A673 (cell line): ENCODE results near the gene WFDC1. TPM values are rescaled to one million over a fixed set of nuclear protein-coding genes. Genes with fewer than 3 reads are reported as not detected.

Source experiments
- BruUV-seq: library from RNA; stranded (reverse); fragments of 400-500 nt; replicated peaks from 2 replicates; lab custom pipeline; 2021; lab: Mats Ljungman, UMichigan
- CTCF ChIA-PET: fragments of 300-600 bp; sonication (Branson Sonifier 250); formaldehyde crosslinking; loops from one replicate; lab custom pipeline; 2022; ENCODE audit warnings: antibody characterized with exemption; lab: Charles Lee
- POLR2A ChIA-PET: fragments of 300-600 bp; sonication (Branson Sonifier 250); formaldehyde crosslinking; loops from one replicate; lab custom pipeline; 2022; ENCODE audit warnings: antibody characterized with exemption; ENCODE audit not compliant: low non-redundant PET; lab: Charles Lee
- DNase-seq: peaks from one replicate; pipeline ENCODE4 v3.0.0-alpha.2; 2015; ENCODE audit warnings: low spot score
- H3K27ac ChIP-seq: fragments of 200-600 bp; sonication (generic); 2 replicates; pipeline ENCODE4 v1.5.1; 2016; ENCODE audit warnings: mixed run types, low read depth, mild to moderate bottlenecking, mixed read lengths, antibody characterized with exemption, low read length; ENCODE audit not compliant: poor library complexity, severe bottlenecking
- H3K27me3 ChIP-seq: fragments of 200-600 bp; sonication (generic); replicated peaks from 2 replicates; pipeline ENCODE4 v1.6.1; 2017; ENCODE audit warnings: mixed run types, low read depth, mild to moderate bottlenecking, mixed read lengths, antibody characterized with exemption, low read length; ENCODE audit not compliant: insufficient read depth, poor library complexity
- H3K36me3 ChIP-seq: fragments of 200-600 bp; sonication (generic); 2 replicates; pipeline ENCODE4 v1.6.1; 2016; ENCODE audit warnings: mixed run types, mild to moderate bottlenecking, mixed read lengths, antibody characterized with exemption, low read length; ENCODE audit not compliant: insufficient read depth, poor library complexity, severe bottlenecking
- H3K4me1 ChIP-seq: fragments of 200-600 bp; sonication (generic); 2 replicates; pipeline ENCODE4 v1.6.1; 2017; ENCODE audit warnings: mixed run types, mild to moderate bottlenecking, mixed read lengths, antibody characterized with exemption, low read length; ENCODE audit not compliant: insufficient read depth, poor library complexity, severe bottlenecking
- H3K4me3 ChIP-seq: fragments of 200-600 bp; sonication (generic); 2 replicates; pipeline ENCODE4 v1.5.1; 2016; ENCODE audit warnings: low read depth, mixed run types, mild to moderate bottlenecking, mixed read lengths, low read length; ENCODE audit not compliant: poor library complexity, severe bottlenecking
- H3K9me3 ChIP-seq: fragments of 200-600 bp; sonication (generic); 2 replicates; pipeline ENCODE4 v1.6.1; 2016; ENCODE audit warnings: mixed run types, low read depth, mild to moderate bottlenecking, mixed read lengths, antibody characterized with exemption, low read length; ENCODE audit not compliant: poor library complexity, severe bottlenecking
- EZH2 ChIP-seq: fragments of 200-600 bp; sonication (generic); IDR thresholded peaks from 2 replicates; pipeline ENCODE4 v1.6.1; 2017; ENCODE audit warnings: borderline replicate concordance, low read depth, mild to moderate bottlenecking, mixed read lengths, antibody characterized with exemption, low read length; ENCODE audit not compliant: poor library complexity, severe bottlenecking
- intact Hi-C: fragments of 100-400 bp; cut with micrococcal nuclease; formaldehyde crosslinking; loops from one replicate; pipeline ENCODE4 v1.10.0; 2022; ENCODE audit not compliant: unreplicated experiment
- total RNA-seq: library from RNA; stranded (reverse); gene quantifications from 2 replicates; pipeline ENCODE4 v1.2.3, GENCODE V29; 2021
- TF ChIP-seq, protein P1 (sequence below): fragments of 300-800, 200-600 bp; sonication (generic); conservative IDR thresholded peaks from 2 replicates; pipeline ENCODE4 v1.5.1; 2017; ENCODE audit warnings: low read depth, mild to moderate bottlenecking, antibody characterized with exemption, low read length, moderate library complexity, mixed read lengths

Gene WFDC1
- total RNA-seq, 1 experiment from 2014 or later = not detected

DNA sequence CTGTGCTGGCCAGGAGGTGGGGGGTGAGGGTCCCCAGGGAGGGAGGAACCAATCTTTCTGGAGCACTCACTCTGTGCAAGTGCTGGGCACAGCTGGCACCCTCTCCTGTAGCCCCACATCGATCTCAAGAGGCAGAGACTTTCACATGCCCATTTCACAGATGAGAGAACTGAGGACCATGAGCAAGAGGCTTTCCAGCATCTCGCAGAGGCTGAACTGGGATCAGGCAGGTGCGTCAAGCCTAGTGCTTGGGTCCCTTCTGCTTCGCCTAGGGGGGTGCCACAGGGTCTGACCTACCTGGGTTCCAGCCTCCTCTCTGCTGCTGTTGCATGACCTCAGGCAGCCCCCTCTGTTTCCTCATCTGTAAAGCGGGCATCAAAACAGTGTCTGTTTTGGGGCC, 1.3 kb upstream of the WFDC1 start:
- peaks cover 8% of the 10 kb centered on the region for H3K4me1 ChIP-seq

DNA sequence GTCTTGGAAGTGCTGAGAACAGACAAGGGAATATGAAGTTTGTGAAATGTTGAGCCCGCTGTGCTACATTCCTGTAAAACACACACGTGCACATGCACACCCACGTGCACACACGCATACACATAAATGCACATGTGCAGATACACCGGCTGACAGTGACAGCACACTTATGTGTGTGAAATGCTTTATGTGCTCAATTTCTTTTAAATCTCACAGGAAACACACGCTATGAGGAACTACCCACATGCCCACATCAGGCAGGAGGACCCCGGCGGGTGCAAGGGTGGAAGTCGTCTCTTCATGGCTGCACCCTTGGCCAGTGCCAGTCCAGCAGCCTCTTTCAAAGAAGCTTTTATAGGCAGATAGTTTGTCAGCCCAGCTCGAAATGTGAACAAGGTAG, 561 bp upstream of the WFDC1 start:
- TF ChIP-seq, protein P1, sequence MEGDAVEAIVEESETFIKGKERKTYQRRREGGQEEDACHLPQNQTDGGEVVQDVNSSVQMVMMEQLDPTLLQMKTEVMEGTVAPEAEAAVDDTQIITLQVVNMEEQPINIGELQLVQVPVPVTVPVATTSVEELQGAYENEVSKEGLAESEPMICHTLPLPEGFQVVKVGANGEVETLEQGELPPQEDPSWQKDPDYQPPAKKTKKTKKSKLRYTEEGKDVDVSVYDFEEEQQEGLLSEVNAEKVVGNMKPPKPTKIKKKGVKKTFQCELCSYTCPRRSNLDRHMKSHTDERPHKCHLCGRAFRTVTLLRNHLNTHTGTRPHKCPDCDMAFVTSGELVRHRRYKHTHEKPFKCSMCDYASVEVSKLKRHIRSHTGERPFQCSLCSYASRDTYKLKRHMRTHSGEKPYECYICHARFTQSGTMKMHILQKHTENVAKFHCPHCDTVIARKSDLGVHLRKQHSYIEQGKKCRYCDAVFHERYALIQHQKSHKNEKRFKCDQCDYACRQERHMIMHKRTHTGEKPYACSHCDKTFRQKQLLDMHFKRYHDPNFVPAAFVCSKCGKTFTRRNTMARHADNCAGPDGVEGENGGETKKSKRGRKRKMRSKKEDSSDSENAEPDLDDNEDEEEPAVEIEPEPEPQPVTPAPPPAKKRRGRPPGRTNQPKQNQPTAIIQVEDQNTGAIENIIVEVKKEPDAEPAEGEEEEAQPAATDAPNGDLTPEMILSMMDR = no peak
- no peak for TF ChIP-seq EZH2
- CTCF ChIA-PET = no interaction called here
- intact Hi-C loops = no loop called here

More for the DNA sequence above, 1.3 kb upstream of the WFDC1 start:
- H3K4me3 ChIP-seq = no peak overlapping the region
- ChIA-PET POLR2A (no interaction called here), CTCF (no interaction called here)
- no peaks in the 10 kb centered on the region for H3K36me3 ChIP-seq
- H3K27ac ChIP-seq = no peak overlapping the region
- TF ChIP-seq, protein P1 = no peak
- TF ChIP-seq EZH2 = no peak
- H3K27me3 ChIP-seq = peaks cover 5% of the 10 kb centered on the region
- no TSS peak for BruUV-seq
- DNase-seq = no peak
- intact Hi-C loops = no loop called here
- H3K9me3 ChIP-seq = no peaks in the 10 kb centered on the region

DNA sequence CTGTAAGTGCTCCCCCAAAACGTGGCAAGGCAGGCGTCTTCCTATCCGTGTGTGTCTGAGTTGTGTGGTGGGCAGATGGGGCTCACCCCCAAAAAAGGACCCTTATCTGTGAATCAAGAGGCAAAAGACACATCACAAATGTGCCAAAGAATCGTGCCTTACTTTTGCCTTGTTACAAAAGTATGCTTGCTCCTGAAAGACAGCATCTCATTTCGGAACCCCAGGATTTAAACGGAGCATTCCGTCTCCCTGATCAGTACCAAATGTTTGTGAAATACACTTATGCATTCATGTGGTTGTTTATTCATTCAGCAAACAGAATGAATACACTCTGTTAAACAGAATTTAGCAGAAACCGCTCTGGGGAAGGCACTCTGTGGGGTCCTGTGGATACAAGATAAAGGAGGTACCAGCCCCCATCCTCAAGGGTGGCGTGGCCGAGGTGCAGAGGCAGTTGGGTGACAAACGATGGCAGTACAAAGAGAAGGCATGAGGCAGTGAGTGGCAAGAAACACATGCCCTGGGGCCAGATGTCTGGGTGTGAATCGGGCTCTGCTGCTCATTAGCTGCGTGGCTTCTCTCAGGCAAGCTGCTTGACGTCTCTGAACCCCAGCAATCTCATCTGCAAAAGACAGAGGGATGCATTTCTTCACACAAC, 654 bp downstream of the WFDC1 start:
- Histone ChIP-seq H3K4me3 (no peak overlapping the region), H3K27me3 (peaks cover 5% of the 10 kb centered on the region), H3K4me1 (peaks cover 8% of the 10 kb centered on the region), H3K9me3 (no peaks in the 10 kb centered on the region), H3K36me3 (no peaks in the 10 kb centered on the region), H3K27ac (no peak overlapping the region)
- intact Hi-C loops = no loop called here
- ChIA-PET CTCF (no interaction called here), POLR2A (no interaction called here)
- no TSS peak for BruUV-seq
- no peak for TF ChIP-seq EZH2
- TF ChIP-seq, protein P1 = no peak
- DNase-seq = no peak

More for the DNA sequence above, 561 bp upstream of the WFDC1 start:
- no TSS peak for BruUV-seq
- DNase-seq = no peak
- POLR2A ChIA-PET = no interaction called here
- Histone ChIP-seq H3K27me3 (peaks cover 5% of the 10 kb centered on the region), H3K27ac (no peak overlapping the region), H3K4me1 (peaks cover 8% of the 10 kb centered on the region), H3K4me3 (no peak overlapping the region), H3K36me3 (no peaks in the 10 kb centered on the region), H3K9me3 (no peaks in the 10 kb centered on the region)
